Measurements from ENCODE around the gene LRRC38. TPM values are rescaled to one million over a fixed set of nuclear protein-coding genes. Genes with fewer than 3 reads are reported as not detected.
"Not testable (repeated sequence)": the region's sequence is repeated elsewhere in the genome, so short reads cannot be mapped to it uniquely, and the experiment has no call there.

LRRC38 gene, protein sequence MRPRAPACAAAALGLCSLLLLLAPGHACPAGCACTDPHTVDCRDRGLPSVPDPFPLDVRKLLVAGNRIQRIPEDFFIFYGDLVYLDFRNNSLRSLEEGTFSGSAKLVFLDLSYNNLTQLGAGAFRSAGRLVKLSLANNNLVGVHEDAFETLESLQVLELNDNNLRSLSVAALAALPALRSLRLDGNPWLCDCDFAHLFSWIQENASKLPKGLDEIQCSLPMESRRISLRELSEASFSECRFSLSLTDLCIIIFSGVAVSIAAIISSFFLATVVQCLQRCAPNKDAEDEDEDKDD
- polyA plus RNA-seq (2011; rRNA removed): not detected in 2 replicates
- polyA minus RNA-seq (2011; rRNA and poly(A)+ RNA removed): not detected in 2 replicates

GRCh38 chr1:13513895-13514546 is at the start of gene LRRC38:
Gene LRRC38, minus strand, starts transcription at chr1:13514003. Its CDS starts 410 bp downstream, at chr1:13513593.
- no peaks in the 10 kb centered on the region for H3K27me3 ChIP-seq (ENCODE audit: control insufficient read depth, insufficient read depth, low read length)
- CTCF ChIA-PET: interaction anchor here (0.6 kb wide), 1 partner anchor 22 kb away, joined by 3 read pairs; no protein-coding TSS in a partner anchor
- no peak for TF ChIP-seq CTCF (IDR thresholded peaks at IDR 0.05; ENCODE audit: insufficient read depth, low read depth, low read length)
- no peaks in the 10 kb centered on the region for H3K36me3 ChIP-seq (ENCODE audit: control insufficient read depth, insufficient read depth, low read length)
- DNase-seq (ENCODE audit: low read depth): no peak
- H3K4me3 ChIP-seq (ENCODE audit: low read depth, low read length): no peak within 1 kb of the TSS
- POLR2A ChIA-PET: no interaction called here

GRCh38 chr1:13562981-13563380 is 49.2 kb upstream of the LRRC38 start:
- H3K27me3 ChIP-seq (ENCODE audit: control insufficient read depth, insufficient read depth, low read length); H3K4me3 ChIP-seq (ENCODE audit: low read depth, low read length); DNase-seq (ENCODE audit: low read depth); H3K36me3 ChIP-seq (ENCODE audit: control insufficient read depth, insufficient read depth, low read length); CTCF ChIA-PET; POLR2A ChIA-PET: not testable (repeated sequence)

DNA sequence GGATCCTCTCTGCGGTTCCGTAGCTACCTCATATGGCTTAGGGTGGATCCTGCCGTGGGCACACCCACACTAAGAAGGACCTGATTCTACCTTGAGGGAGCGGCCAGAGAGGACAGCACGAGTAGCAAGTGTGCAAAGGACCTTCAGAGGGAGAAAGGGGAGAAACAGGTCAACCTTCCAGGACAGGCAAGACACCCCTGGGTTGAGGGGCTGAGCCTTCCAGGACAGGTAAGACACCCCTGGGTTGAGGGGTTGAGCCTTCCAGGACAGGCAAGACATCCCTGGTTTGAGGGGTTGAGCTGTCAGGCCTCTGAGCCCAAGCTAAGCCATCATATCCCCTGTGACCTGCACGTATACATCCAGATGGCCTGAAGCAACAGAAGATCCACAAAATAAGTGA is 46.7 kb upstream of the LRRC38 start:
- Histone ChIP-seq H3K4me3 (ENCODE audit: low read depth, low read length) (no peak overlapping the region), H3K36me3 (ENCODE audit: control insufficient read depth, insufficient read depth, low read length) (no peaks in the 10 kb centered on the region), H3K27me3 (ENCODE audit: control insufficient read depth, insufficient read depth, low read length) (no peaks in the 10 kb centered on the region)
- no peak for DNase-seq (ENCODE audit: low read depth)
- ChIA-PET POLR2A (no interaction called here), CTCF (no interaction called here)
- TF ChIP-seq CTCF (IDR thresholded peaks at IDR 0.05; ENCODE audit: insufficient read depth, low read depth, low read length): no peak

DNA sequence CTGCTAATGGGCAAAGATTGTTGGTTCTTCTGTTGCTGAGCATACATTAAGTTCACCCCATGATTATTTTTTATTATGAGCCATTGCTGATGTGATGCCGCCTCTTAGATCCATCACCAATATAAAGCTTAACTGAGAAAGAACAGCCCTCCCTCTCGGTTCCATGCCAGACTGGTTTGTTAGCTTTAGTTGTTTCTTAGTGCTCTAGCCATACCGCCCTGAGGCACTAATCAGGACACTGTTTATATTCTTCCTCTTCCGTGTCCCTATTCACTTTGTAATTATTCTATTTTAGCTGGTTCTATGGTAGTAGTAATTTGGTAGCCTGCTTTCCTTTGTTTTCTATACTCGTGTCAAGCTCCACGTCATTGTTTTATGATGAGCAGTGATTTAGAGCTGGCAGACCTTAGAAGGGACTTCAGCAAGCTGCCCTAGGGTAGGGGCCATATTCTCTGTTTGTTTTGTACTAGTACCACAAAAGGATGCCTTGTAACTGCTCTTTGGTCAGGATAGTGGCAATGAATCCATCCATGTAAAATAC is 42.5 kb upstream of the LRRC38 start:
- Histone ChIP-seq H3K4me3 (ENCODE audit: low read depth, low read length) (no peak overlapping the region), H3K36me3 (ENCODE audit: control insufficient read depth, insufficient read depth, low read length) (no peaks in the 10 kb centered on the region), H3K27me3 (ENCODE audit: control insufficient read depth, insufficient read depth, low read length) (no peaks in the 10 kb centered on the region)
- TF ChIP-seq CTCF (IDR thresholded peaks at IDR 0.05; ENCODE audit: insufficient read depth, low read depth, low read length): no peak
- CTCF ChIA-PET: no interaction called here
- DNase-seq (ENCODE audit: low read depth): no peak
- POLR2A ChIA-PET: no interaction called here

DNA sequence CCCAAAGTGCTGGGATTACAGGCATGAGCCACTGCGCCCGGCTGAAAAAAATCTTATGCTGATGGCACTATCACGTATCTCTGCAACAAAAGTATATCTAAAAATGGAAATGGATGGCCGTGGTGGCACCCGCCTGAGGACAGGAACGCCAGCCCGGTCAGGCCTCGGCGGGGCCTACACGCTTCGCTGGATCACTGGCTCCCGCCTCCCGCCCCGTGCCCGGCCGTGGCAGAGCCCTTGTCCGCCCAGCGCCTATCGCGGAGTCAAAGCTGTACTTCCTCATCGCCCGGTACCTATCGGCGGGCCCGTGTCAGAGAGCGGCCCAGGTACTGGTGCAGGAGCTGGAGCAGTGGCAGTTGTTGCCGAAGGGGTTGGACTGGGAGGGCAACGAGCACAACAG is 41.0 kb upstream of the LRRC38 start:
- POLR2A ChIA-PET: no interaction called here
- Histone ChIP-seq H3K36me3 (ENCODE audit: control insufficient read depth, insufficient read depth, low read length) (no peaks in the 10 kb centered on the region), H3K4me3 (ENCODE audit: low read depth, low read length) (no peak overlapping the region), H3K27me3 (ENCODE audit: control insufficient read depth, insufficient read depth, low read length) (no peaks in the 10 kb centered on the region)
- no peak for DNase-seq (ENCODE audit: low read depth)
- no peak for TF ChIP-seq CTCF (IDR thresholded peaks at IDR 0.05; ENCODE audit: insufficient read depth, low read depth, low read length)
- CTCF ChIA-PET: no interaction called here
